ENCODE measurements around the gene RCC2.
"Not testable (repeated sequence)": the region's sequence is repeated elsewhere in the genome, so short reads cannot be mapped to it uniquely, and the experiment has no call there.

RCC2 gene

DNA sequence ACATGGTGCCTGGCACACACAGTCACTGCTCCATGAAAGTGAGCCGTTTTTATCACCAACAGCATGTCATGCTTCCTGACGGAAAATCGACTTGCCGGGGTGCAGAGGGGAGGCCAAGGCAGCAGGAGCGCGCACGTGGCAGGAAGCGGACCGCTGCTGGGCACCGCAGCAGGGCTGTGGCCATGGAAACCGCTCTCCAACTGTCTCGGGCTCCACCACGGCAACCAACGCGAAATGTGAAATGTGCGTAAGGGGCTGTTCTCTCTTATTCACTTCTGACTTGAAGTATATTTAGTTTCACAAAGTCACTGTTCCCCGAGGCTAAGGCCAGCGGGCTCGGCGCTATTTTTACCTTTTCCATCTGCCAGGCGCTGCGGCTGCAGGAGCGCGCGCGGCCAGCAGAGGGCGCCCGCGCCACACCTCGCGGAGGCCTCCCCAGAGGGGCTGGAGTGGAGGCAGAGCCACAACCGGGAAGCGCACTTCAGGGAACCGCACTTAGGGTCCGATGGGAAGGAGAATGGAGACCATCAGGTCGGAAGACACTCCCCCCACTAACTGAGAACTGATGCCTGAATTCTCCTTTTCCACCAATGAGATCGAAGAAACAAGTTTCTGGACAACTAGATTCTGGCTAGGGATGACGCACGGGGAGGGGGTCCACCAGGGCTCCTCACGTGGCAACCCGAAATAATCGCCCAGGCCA lies 19.7 kb downstream of the RCC2 start:
- DNase-seq (ENCODE audit: low read depth), result peak; percentile 41

DNA sequence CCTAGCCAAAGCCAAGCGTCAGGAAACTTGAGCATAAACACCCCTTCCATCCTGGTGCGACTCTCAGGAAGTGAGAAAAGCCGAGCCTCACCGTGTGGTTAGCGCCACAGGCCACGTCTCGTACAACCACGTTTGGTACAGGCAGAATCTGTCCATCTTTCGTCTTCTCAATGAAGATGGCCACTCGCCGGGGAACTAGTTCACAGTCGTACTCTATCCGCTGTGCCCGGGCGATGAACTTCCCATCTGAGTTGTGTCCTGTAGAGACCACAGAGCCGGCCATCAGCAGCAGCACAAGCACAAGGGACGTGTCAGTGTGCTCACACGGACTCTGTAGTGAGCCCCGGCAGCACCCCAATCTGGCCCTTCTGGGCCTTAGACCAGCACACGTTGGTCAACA lies 23.1 kb downstream of the RCC2 start:
- no peak for DNase-seq (ENCODE audit: low read depth)

DNA sequence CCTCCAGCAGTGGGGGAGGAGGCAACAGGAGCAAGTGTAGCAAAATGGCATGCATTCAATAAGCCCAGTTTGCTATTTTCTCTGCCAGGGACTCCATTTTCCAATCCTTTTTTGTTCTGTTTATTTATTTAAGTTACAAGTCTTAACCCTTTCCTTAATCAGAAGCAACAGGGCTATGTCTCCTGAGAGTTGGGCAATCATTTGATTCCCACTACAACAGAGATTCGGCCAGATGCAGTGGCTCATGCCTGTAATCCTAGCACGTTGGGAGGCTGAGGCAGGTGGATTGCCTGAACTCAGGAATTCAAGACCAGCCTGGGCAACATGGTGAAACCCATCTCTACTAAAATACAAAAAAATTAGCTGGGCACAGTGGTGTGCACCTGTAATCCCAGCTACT lies 25.5 kb downstream of the RCC2 start:
- DNase-seq (ENCODE audit: low read depth), result no peak

DNA sequence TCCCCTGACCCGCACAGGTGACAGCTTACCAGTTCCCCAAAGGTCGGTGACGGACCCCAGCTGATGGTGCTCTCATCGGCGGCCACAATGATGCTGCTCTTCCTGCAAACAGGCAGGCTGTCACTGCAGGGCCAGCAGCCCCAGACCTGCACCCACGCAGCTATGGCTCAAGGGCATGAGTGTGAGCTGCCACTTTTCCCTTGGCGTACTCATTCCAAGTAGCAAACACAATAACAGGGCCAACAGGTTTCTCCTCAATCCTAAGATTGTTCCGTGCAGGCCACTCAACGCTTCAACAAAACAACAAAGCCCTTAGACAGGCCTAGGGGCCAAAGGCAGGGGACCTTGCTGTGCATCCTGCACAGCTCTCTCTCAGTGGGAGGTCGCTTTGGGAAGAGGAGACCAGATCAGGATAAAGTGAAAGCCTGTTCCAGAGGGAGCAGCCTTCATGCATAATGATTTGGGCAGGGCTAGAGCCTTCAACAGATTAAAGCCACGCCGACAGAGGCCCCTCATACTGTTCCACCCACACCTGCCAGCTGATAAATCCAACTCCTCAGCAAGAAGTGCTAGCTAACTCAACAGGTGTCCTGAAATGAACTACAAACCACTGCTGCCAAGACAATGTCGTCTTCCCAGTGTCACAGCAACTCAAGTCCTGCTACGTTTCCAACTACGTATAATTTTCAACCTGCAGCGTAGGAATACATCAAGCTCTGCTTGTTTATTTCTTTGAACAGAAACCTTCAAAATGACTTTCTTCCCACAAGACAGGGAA lies 27.2 kb downstream of the RCC2 start:
- DNase-seq (ENCODE audit: low read depth), result no peak

DNA sequence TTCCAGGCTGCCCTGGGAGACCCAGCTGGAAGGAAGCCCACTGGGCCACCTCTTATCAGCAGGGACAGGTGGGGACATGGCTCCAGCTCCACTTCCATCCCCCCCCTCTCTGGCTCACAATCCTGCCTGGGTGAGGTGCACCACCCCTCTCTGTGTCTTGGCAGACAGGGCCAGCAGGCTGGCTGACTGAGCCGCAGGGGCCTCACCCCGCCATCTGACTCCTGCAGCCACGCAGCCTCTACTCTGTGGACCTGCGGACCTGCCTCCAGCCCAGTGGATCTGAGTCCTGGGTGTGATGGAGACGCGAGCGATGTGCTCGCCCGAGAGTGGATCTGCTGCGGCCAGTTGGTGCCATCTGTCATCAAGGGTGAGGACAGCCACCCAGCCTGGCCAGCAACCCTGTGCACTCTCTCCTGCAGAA lies 30.1 kb downstream of the RCC2 start:
- DNase-seq (ENCODE audit: low read depth), result no peak

DNA sequence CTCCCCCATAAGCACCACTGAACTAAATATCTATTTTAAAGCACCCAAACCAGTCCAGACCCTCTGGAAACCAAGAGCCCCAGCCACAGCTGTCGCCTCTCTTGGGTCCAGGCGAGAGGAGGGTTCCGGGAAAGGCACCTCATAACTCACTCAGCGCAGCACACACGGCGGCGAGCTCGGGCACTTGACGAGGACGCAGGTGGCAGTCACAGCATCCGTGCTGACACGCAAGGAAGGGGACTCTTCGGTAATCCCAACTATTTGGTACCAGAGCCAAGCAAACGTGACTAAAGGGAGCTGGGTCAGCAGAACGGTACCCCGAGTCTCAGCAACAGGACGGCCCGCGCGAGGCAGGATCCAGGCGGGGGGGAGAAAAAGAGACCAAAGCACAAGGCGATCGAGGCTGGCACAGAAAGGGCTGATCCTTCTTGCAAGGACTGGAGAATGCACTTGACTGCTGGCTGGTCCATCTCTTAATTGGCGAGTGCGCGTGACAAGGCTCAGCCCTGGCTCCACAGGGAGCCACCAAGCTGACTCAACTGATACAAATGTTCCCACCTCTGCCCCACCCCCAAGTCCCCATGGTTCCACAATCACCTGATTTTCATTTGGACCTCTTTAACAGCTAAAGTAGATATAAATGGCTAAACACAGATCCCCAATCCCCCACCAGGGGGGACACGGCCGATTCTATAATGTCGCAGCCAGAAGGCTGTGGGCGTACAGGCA lies 31.5 kb downstream of the RCC2 start:
- DNase-seq (ENCODE audit: low read depth), result not testable (repeated sequence)

DNA sequence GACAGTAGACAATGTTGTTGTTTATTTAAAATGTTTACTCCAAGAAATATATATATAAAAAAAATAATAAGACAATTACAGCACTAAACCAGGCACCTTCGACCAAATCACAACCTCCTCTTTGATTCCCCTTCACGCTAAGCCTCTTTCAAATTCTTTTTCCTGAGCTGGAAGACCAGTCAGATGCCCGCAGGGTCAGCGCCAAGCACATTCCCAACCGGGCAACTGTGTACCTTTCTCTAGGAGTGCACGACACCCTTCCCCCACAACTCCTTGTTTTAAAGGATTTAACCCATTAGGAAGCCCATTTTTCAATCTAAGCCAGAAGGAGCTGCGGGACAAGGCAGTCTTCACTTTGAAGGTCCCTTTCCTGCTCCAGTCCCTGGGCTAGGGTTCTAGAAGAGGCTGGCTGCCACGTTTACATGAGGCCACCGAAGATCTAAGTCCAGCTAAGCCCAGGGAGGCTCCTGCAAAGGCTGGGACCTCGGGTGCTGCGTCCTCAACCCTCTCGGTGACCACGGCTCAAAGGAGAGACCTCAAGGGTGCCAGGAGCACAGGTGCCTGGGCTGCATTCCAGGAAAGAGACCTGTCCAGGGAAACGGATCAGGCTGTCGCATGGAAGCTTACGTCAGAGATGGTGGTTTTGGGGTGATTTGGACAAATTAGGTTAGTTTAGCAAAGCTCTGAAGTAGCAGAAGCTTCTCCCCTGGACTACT lies 32.6 kb downstream of the RCC2 start:
- DNase-seq (ENCODE audit: low read depth), result not testable (repeated sequence)

DNA sequence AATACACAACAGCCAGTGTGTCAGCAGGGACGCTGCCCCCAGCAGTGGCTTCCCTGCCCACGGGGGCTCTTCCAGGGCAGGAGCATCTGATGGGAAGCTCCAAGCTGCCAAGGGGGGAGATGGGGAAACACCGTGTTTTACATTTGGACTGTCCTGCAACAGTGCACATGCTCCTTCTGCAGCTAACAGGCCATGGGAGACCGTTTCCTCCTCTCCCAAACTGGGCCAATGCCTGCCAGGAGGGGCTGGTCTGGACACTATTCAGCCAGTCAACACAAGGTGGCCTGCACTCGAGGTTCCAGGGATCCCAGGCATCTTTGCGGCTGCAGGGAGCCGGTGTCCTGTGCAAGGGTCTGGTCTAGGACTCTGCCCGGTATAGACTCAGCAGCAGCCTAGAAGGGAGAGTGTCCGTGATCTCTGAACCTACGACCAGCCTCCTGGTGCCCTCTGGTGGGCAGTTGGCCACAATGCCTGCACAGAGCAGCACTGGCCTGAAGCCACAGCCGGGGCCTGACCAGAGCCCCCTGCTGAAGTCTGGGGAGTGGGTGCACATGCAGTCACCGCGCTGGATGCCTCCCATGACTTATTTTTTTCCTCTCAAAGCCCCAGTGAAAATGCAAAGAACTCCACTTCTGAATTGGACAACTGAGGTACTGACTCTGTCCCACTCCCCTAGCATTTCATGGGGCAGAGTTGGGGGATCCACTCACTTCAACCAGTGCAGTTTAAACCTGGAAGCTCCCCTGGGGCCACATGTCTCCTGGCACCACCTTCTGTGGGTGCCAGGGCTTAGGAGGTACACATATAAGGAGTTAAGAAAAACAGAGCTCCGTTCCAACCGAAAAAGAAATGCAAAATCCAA lies 33.3 kb downstream of the RCC2 start:
- DNase-seq (ENCODE audit: low read depth), result peak; percentile 8

DNA sequence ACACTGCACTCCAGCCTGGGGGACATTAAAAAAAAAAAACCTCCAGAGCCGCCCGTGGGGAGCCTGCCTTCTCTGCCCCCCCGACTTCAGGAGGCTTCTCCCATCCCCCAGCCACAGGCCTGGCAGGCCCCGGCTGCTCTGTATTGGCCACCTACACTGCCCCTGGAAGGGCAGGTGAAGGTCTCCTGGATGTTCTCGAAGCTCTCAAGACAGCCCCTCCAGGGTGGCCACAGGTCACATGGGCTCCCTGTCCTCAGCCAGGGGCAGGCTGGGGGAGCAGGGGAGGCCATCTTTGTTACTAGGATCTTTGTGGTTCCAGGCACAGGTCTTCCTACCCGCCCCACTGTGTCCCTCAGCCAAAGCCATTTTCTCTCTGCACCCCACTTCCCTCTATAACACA lies 34.7 kb downstream of the RCC2 start:
- DNase-seq (ENCODE audit: low read depth), result no peak

DNA sequence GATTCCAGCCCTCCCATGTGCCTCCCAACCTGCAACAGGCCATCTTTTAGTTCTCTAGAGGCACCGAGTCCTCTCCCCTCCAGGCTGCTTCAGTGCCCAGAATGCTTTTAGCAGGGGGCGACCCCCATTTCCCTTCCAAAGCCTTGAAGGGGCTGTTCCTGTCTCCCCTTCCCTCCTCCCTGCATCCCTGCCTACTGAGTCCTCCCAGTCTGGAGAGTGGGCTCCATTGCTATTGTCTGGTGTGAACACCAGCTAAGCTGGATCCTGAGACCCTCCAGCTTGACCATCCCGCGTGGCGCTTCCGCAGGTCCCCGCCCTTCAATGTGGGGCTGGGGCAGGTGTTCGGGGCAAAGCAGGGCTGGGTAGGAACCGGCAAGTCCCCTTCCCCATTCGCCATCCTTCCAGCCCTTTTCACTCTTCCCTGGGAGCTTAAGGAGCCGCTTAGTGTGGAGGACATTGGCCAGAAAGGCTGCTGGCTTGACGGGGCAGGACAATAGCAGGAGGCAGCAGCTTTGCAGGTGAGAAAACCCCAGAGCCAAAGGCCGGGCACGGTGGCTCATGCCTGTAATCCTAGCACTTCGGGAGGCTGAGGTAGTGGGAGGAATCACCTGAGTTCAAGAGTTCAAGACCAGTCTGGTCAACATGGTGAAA lies 35.3 kb downstream of the RCC2 start:
- no peak for DNase-seq (ENCODE audit: low read depth)

DNA sequence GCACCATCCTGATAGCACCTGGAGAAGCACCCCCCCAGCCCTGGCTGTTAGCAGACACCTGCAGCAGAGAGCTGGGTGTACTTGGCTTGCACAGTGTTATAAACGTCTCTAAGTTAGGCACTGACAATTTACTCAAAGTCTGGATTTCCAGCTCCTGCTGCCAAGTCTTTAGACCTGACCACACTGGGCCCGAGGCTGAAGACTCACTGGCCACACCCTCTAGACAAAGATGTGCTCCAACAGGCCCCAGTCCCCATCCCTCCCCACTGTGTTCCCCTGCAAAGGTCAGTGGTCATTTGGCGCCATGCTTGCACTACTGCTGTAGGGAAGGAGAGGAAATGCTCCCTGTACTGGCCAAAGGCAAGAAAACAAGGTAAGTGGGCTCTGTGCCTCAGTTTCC lies 36.4 kb downstream of the RCC2 start:
- no peak for DNase-seq (ENCODE audit: low read depth)

DNA sequence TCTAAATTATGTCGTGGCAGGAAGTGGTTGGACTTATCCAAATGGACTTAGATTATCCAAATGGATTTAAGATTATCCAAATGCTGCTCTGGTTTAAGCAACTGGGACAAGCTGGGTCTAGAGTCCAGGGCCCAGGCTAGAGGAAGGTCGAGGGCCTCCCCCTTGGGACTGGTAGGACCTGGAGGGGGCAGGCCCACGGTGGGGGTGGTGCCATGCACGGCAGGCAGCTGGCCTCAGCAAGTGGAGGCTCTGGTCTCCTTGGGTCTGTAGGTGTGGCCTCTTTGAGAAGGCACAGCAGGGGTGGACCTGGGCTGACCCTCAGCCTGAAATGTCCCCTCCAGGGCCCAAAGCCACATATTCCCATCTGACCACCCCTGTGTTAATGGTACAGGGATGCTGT lies 37.6 kb downstream of the RCC2 start:
- no peak for DNase-seq (ENCODE audit: low read depth)

DNA sequence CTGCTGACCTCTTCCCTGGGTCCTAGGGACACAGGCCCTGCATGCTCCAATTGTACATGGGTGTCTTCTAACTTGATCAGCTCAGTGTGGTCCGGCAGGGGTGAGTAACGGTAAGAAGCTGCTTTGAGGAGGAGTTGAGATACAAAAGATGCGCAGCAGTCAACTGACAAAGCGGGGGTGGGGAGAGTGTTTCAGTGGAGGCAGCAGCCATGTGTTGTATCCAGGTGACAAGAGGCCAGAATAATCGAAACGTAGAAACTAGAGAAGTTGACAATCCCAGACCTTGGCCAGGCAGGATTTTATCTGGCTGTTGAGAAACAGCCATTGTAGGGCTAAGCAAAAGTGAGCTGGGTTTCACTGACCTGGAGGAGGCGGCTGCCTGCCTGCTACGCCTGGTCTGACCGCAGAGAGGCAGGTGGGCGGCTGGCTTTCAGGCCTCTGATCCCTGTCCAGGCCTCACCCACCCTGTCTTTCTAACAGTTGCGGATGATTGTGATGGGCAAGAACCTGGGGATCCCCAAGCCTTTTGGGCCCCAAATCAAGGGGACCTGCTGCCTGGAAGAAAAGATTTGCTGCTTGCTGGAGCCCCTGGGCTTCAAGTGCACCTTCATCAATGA lies 38.6 kb downstream of the RCC2 start:
- DNase-seq (ENCODE audit: low read depth), result no peak

DNA sequence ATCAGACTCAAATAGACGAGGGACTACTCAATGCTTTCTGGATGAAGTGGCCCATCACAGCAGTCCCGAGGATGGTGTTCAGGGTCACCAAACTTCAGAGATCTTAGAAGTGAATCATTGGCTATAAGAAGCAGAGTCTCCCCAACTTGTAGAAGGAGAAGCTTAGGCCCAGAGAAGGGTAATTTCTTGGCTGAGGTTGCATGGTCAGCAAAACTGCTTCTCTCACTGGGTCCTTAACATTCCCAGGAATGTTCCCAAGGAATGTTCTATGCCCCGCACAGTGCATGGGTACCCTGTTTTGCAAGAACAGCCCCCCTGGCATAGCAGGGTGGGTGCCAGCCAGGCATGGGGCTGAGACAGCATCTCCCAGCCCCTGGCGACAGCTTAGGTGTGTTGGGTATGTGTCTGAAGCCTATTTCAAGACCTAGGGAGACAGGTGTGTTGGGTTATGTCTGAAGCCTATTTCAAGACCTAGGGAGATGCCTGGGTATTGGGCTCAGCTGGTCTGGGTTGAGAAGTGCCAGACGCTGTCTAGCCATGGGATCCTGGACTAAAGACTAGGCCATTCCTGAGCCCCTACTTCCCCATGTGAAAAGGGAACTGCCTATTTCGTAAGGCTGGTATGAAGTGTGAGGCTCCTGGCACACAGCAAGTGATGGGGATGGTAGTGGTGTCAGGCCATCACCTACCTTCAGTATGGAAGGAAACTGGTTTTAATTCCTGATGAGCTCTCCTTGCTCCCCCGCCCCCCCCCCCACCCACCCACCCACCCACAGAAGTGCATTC lies 41.4 kb downstream of the RCC2 start:
- no peak for DNase-seq (ENCODE audit: low read depth)

DNA sequence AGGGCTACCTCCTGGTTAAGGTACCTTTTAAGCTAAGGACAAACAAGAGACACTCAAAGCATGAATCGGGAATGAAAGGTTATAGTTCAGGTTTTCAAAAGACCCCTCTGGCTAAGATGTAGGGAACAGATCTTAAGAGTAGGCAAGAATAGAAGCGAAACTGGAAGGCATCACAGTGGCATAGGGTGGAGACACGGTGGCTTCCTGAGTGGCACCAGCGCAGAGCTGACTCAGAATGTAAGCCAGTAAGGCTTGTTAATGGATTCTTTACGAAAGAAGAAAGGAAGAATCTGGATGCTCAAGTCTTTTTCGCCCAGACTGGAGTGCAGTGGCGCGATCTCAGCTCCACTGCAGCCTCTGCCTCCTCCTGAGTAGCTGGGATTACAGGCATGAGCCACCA lies 46.2 kb downstream of the RCC2 start:
- DNase-seq (ENCODE audit: low read depth), result no peak

DNA sequence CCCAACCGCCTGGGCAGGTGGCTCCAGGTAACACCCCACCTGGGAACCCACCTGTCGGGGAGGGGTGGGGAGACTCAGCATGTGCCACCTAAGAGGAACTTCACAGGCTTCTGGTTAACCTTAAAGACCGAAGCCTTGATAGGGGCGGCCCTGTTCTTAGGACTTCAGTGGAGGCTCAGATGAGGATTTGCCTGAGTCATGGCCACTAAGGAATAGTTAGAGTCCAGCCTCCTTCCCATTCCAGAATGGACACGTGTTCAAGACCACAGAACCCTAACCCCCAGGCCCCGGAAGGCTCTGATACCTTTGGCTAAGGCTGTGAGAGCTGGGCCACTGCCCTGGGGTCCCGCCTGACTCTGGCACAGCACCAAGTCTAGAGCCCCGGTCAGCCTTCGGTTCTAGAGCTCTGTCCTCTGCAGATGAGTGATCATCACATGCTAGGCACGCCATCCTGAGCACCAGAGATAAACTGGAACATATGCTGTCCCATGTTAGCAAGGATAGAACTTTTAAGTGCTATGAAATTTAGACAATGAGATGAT lies 47.2 kb downstream of the RCC2 start:
- DNase-seq (ENCODE audit: low read depth), result no peak

DNA sequence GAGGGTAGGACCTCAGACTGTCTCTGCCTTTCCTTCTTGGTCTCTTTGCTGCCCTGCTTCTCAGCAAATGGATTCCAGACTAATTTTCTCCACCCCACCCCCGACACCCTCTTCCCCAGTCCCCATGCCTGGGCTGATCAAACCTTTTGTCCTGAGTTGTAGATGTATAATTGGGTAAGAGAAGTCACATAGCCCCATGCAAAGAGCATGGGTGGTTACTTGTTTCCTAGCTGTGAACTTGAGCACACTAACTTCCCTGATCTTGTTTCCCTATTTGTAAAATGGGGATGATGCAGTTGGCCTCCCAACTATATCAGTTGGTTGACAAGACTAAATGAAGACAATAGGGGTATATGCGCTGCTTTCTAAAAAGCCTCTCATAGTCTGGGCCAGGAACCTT lies 58.3 kb downstream of the RCC2 start:
- DNase-seq (ENCODE audit: low read depth), result no peak

DNA sequence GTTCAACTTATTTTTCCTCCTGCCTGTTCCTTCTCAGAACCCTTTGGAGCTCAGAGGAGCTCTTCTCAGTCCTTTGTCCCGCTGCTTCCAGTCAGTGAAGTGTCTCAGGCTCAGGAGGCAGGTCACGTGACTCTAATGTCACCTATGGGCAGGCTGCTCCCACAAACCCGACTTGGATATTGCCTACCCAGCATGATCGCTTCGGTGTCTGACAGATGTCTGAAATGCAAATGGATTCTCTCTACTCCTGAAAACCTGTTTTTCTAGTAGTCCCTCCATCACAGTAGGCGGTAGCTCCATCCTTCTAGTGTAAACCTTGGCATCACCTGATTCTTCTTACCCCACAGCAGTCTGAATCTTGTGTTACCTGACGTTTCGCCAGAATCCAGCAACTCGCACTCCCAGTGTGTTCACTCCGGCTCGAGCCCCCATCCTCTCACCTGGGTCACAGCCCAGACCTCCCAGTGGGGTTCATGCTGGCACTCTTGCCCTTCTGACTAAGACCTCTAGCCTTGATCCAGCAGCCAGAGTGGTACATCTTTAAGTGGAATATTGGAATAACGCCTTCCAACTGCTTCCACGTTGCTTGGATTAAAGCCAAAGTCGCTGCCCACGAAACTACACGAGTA lies 62.0 kb downstream of the RCC2 start:
- DNase-seq (ENCODE audit: low read depth), result no peak

DNA sequence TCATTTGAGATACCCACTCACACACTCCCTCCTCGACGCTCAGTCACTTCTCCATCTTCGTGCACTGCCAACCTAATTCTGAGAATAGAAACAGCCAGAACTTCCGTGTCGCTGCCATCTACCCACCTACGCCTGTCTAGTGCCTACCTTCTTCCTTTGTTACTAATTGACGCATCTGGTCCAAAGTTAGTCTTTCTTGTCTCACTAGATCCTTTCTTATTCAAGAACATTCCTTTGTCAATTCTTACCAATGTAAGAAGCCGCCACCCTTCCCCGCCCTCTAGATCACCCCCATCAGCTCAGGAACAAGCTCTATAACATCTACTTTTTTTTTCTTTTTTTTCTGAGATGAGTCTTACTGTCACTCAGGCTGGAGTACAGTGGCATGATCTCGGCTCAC lies 63.8 kb downstream of the RCC2 start:
- no peak for DNase-seq (ENCODE audit: low read depth)

Data from stimulated activated CD4-positive, alpha-beta T cell treated with anti-CD3 and anti-CD28 coated beads, Interleukin-2, amount 100 ng/mL, for 4 hours (primary cell).